Neuronal stem cell (in vitro differentiated cells): ENCODE results near the gene C6orf58.

ENCODE experiments used
- DNase-seq: peaks from one replicate; pipeline ENCODE4 v3.0.0-alpha.2; 2013; ENCODE audit warnings: low spot score
- H2AFZ ChIP-seq: one replicate; pipeline ENCODE4 v1.6.1; 2013; ENCODE audit warnings: mild to moderate bottlenecking, low read length, inconsistent platforms
- H2AK5ac ChIP-seq: 2 replicates; pipeline ENCODE4 v1.6.1; 2013; ENCODE audit warnings: low read depth, mild to moderate bottlenecking, inconsistent platforms, low read length, moderate library complexity, mixed read lengths
- H2BK120ac ChIP-seq: 2 replicates; pipeline ENCODE4 v1.6.1; 2013; ENCODE audit warnings: low read depth, mild to moderate bottlenecking, inconsistent platforms, low read length, moderate library complexity, mixed read lengths
- H2BK12ac ChIP-seq: one replicate; pipeline ENCODE4 v1.6.1; 2013; ENCODE audit warnings: low read length, inconsistent platforms
- H2BK15ac ChIP-seq: 2 replicates; pipeline ENCODE4 v1.6.1; 2013; ENCODE audit warnings: mild to moderate bottlenecking, low read length, inconsistent platforms, mixed read lengths
- H2BK5ac ChIP-seq: one replicate; pipeline ENCODE4 v1.6.1; 2013; ENCODE audit warnings: inconsistent platforms, mild to moderate bottlenecking, low read length, moderate library complexity
- H3K14ac ChIP-seq: one replicate; pipeline ENCODE4 v1.6.1; 2013; ENCODE audit warnings: low read length, inconsistent platforms
- H3K18ac ChIP-seq: 2 replicates; pipeline ENCODE4 v1.6.1; 2013; ENCODE audit warnings: low read length, inconsistent platforms
- H3K23ac ChIP-seq: 2 replicates; pipeline ENCODE4 v1.6.1; 2013; ENCODE audit warnings: low read depth, mild to moderate bottlenecking, mixed read lengths, low read length, inconsistent platforms; ENCODE audit not compliant: poor library complexity
- H3K27ac ChIP-seq: replicated peaks from 3 replicates; pipeline ENCODE4 v1.5.1; 2013; ENCODE audit warnings: low read length, inconsistent platforms
- H3K27me3 ChIP-seq, 3 experiments: 2 replicates each; pipeline ENCODE4 v1.6.1; 2013; ENCODE audit warnings: low read length in 3 of 3, mild to moderate bottlenecking in 2 of 3, inconsistent platforms in 1 of 3, low read depth in 1 of 3, mixed read lengths in 1 of 3, moderate library complexity in 1 of 3; ENCODE audit not compliant: control insufficient read depth in 3 of 3, insufficient read depth in 3 of 3
- H3K36me3 ChIP-seq, 2 donors: replicated peaks in 1 of 2; 2 replicates each; pipeline ENCODE4 v1.6.1; 2013; ENCODE audit warnings: low read length in 2 of 2; ENCODE audit not compliant: control insufficient read depth in 2 of 2, insufficient read depth in 2 of 2
- H3K4ac ChIP-seq: 2 replicates; pipeline ENCODE4 v1.6.1; 2013; ENCODE audit warnings: inconsistent platforms, mild to moderate bottlenecking, low read length, moderate library complexity
- H3K4me1 ChIP-seq, 2 donors: 1 replicate in 1 of 2; 2 replicates in 1 of 2; pipeline ENCODE4 v1.6.1; 2013; ENCODE audit warnings: low read length in 2 of 2, low read depth in 1 of 2; ENCODE audit not compliant: control insufficient read depth in 2 of 2, insufficient read depth in 1 of 2
- H3K4me2 ChIP-seq: one replicate; pipeline ENCODE4 v1.6.1; 2013; ENCODE audit warnings: mild to moderate bottlenecking, low read length, inconsistent platforms; ENCODE audit not compliant: insufficient read depth, poor library complexity, severe bottlenecking
- H3K4me3 ChIP-seq, 2 donors: 2 replicates each; pipeline ENCODE4 v1.5.1; 2013; ENCODE audit warnings: low read length in 2 of 2, mild to moderate bottlenecking in 2 of 2, inconsistent platforms in 1 of 2, moderate library complexity in 1 of 2
- H3K79me1 ChIP-seq: one replicate; pipeline ENCODE4 v1.6.1; 2013; ENCODE audit warnings: low read depth, mild to moderate bottlenecking, inconsistent platforms, low read length, moderate library complexity
- H3K9ac ChIP-seq: one replicate; pipeline ENCODE4 v1.6.1; 2013; ENCODE audit warnings: mild to moderate bottlenecking, low read depth, low read length, inconsistent platforms; ENCODE audit not compliant: poor library complexity
- H3K9me3 ChIP-seq, 2 donors: replicated peaks in 1 of 2; 2 replicates each; pipeline versions ENCODE3 to v1.6.1; 2013; ENCODE audit warnings: low read length in 2 of 2, mild to moderate bottlenecking in 2 of 2, inconsistent platforms in 1 of 2, low read depth in 1 of 2, mixed read lengths in 1 of 2, moderate library complexity in 1 of 2; ENCODE audit not compliant: control insufficient read depth in 2 of 2, insufficient read depth in 1 of 2
- H4K8ac ChIP-seq: one replicate; pipeline ENCODE4 v1.6.1; 2013; ENCODE audit warnings: low read depth, mild to moderate bottlenecking, inconsistent platforms, low read length, moderate library complexity
- H4K91ac ChIP-seq: one replicate; pipeline ENCODE4 v1.6.1; 2013; ENCODE audit warnings: low read length, low read depth, mild to moderate bottlenecking, inconsistent platforms; ENCODE audit not compliant: poor library complexity
- WGBS, 2 donors: extraction: QIAGEN DNeasy Blood & Tissue Kit; methylation state at CpG; one replicate each; pipeline ENCODE4 v1.1.7; 2013; ENCODE audit warnings: missing lambda C conversion rate in 2 of 2, mixed read lengths in 1 of 2; ENCODE audit not compliant: insufficient read length in 2 of 2, insufficient replicate concordance in 1 of 2; ENCODE audit errors: extremely low coverage in 2 of 2; 5-methylcytosine and 5-hydroxymethylcytosine counted together

Gene C6orf58

GRCh38 chr6:127539272-127539671, 37.7 kb upstream of the C6orf58 start:
- WGBS, 2 donors: no CpG with 5 or more reads among the region's 2 CpGs
- Histone ChIP-seq H2BK120ac (no peak overlapping the region), H3K4ac (no peak overlapping the region)

GRCh38 chr6:127547215-127547614, 29.8 kb upstream of the C6orf58 start:
- no peak for DNase-seq
- H3K23ac ChIP-seq: no peak overlapping the region

More at GRCh38 chr6:127539272-127539671, 37.7 kb upstream of the C6orf58 start:
- no peaks in the 10 kb centered on the region for H3K27me3 ChIP-seq
- H4K8ac ChIP-seq: no peak overlapping the region
- H2BK15ac ChIP-seq: no peak overlapping the region
- H4K91ac ChIP-seq: no peak overlapping the region
- H3K27ac ChIP-seq: no peak overlapping the region
- H3K4me1 ChIP-seq: no peaks in the 10 kb centered on the region
- H3K14ac ChIP-seq: no peak overlapping the region
- H2BK12ac ChIP-seq: no peak overlapping the region
- no peak overlapping the region for H3K23ac ChIP-seq
- H3K9me3 ChIP-seq: no peaks in the 10 kb centered on the region
- no peak overlapping the region for H3K4me3 ChIP-seq
- no peak overlapping the region for H2AK5ac ChIP-seq
- H3K9ac ChIP-seq: no peak overlapping the region
- no peak for DNase-seq
- H3K36me3 ChIP-seq: no peaks in the 10 kb centered on the region
- H3K79me1 ChIP-seq: no peaks in the 10 kb centered on the region
- no peak overlapping the region for H3K18ac ChIP-seq
- H2BK5ac ChIP-seq: no peak overlapping the region
- no peak overlapping the region for H3K4me2 ChIP-seq
- H2AFZ ChIP-seq: no peak overlapping the region

DNA sequence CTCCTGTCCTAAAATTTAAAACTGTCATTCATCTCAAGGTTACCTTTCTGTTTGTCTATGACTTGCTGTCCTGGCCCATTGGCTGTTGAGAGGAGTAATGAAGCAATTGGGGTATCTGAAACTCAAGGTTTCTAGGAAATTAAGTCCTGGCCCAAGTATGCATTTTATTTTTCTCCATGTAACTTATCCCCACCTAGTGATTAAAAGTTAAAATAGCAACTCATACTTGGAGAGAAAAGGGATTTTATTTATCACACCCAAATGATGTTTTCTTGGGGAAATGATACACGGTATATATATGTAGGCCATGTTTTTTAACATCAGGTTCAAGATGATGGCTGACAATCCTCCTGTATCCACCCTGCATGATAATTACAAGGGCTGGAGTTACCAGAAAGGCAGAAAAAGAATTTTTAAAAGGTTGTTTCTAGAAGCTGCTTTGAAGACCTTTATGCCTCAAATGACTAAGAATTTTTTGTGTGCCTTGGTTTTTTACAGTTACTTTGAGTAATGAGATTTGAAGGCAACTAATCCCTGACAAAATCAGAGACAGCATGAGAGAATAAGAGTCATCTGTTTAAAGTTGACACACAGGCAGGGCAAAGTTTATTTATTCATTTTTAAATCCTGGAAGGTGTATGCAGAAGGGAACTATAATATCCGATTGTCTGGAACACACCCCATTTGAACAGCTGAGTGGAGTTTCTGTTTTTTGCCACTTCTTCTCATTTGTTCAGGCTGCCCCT, 28.9 kb upstream of the C6orf58 start:
- no peaks in the 10 kb centered on the region for H3K79me1 ChIP-seq
- no CpG with 5 or more reads among the region's 2 CpGs for WGBS, 2 donors
- H3K36me3 ChIP-seq: no peaks in the 10 kb centered on the region
- H2AK5ac ChIP-seq: no peak overlapping the region
- H3K18ac ChIP-seq: no peak overlapping the region
- no peak overlapping the region for H2BK15ac ChIP-seq
- no peaks in the 10 kb centered on the region for H3K4me1 ChIP-seq
- H3K27me3 ChIP-seq: no peaks in the 10 kb centered on the region
- H3K9ac ChIP-seq: no peak overlapping the region
- no peak overlapping the region for H2AFZ ChIP-seq
- H3K4me2 ChIP-seq: no peak overlapping the region
- H3K9me3 ChIP-seq: no peaks in the 10 kb centered on the region
- no peak overlapping the region for H2BK120ac ChIP-seq
- no peak overlapping the region for H2BK5ac ChIP-seq
- H3K4ac ChIP-seq: no peak overlapping the region
- no peak overlapping the region for H4K91ac ChIP-seq
- H4K8ac ChIP-seq: no peak overlapping the region
- no peak overlapping the region for H3K23ac ChIP-seq
- no peak overlapping the region for H3K4me3 ChIP-seq
- H2BK12ac ChIP-seq: no peak overlapping the region
- no peak for DNase-seq
- no peak overlapping the region for H3K27ac ChIP-seq
- no peak overlapping the region for H3K14ac ChIP-seq

More at GRCh38 chr6:127547215-127547614, 29.8 kb upstream of the C6orf58 start:
- Histone ChIP-seq H4K91ac (no peak overlapping the region), H2BK120ac (no peak overlapping the region), H2BK5ac (no peak overlapping the region), H3K27me3 (no peaks in the 10 kb centered on the region), H3K9ac (no peak overlapping the region), H3K27ac (no peak overlapping the region), H3K9me3 (no peaks in the 10 kb centered on the region), H2BK12ac (no peak overlapping the region), H2BK15ac (no peak overlapping the region), H3K4ac (no peak overlapping the region), H3K18ac (no peak overlapping the region), H3K79me1 (no peaks in the 10 kb centered on the region), H4K8ac (no peak overlapping the region), H3K4me1 (no peaks in the 10 kb centered on the region), H3K4me3 (no peak overlapping the region), H2AK5ac (no peak overlapping the region), H3K4me2 (no peak overlapping the region), H3K14ac (no peak overlapping the region), H3K36me3 (no peaks in the 10 kb centered on the region), H2AFZ (no peak overlapping the region)
- no CpG with 5 or more reads among the region's 1 CpG for WGBS, 2 donors

DNA sequence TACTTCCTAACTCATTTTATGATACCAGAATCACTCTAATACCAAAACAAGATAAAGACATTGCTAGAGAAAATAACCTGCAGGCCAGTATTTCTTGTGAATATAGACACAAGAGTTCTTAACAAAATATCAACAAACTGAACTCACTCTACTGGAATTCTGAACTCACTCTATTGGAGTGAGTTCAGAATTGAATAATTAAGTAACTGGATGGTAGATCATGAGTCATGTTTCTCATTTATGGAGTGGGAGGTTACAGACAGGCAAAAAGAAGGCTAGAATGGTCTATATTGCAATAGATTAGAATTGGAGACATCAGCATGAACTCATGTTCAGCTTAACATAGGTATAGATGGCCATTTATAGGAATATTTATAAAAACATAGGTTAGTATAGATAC, 26.6 kb upstream of the C6orf58 start:
- no peak overlapping the region for H2BK15ac ChIP-seq
- no peaks in the 10 kb centered on the region for H3K4me1 ChIP-seq
- H3K18ac ChIP-seq: no peak overlapping the region
- no peak overlapping the region for H3K4me3 ChIP-seq
- H3K14ac ChIP-seq: no peak overlapping the region
- no peak overlapping the region for H2BK5ac ChIP-seq
- no peak overlapping the region for H3K4ac ChIP-seq
- H2AK5ac ChIP-seq: no peak overlapping the region
- H3K36me3 ChIP-seq: no peaks in the 10 kb centered on the region
- H2BK120ac ChIP-seq: no peak overlapping the region
- no peak overlapping the region for H4K8ac ChIP-seq
- no peak overlapping the region for H3K9ac ChIP-seq
- no peak overlapping the region for H4K91ac ChIP-seq
- H3K27ac ChIP-seq: no peak overlapping the region
- H3K23ac ChIP-seq: no peak overlapping the region
- no peak overlapping the region for H2AFZ ChIP-seq
- H3K4me2 ChIP-seq: no peak overlapping the region
- no peaks in the 10 kb centered on the region for H3K9me3 ChIP-seq
- no peaks in the 10 kb centered on the region for H3K27me3 ChIP-seq
- no peaks in the 10 kb centered on the region for H3K79me1 ChIP-seq
- DNase-seq: no peak
- H2BK12ac ChIP-seq: no peak overlapping the region
